Ectodermal cell (in vitro differentiated cells): ENCODE data around the gene CAMKK2.
"Not testable (repeated sequence)": the region's sequence is repeated elsewhere in the genome, so short reads cannot be mapped to it uniquely, and the experiment has no call there.

ENCODE experiments used
- H3K27ac ChIP-seq: 2 replicates; pipeline ENCODE4 v1.7.0; 2013; ENCODE audit warnings: mild to moderate bottlenecking, low read depth, low read length; ENCODE audit not compliant: insufficient read depth, poor library complexity, severe bottlenecking
- H3K27me3 ChIP-seq: 2 replicates; pipeline ENCODE4 v1.7.0; 2013; ENCODE audit warnings: mild to moderate bottlenecking, low read length; ENCODE audit not compliant: insufficient read depth, control insufficient read depth, poor library complexity, severe bottlenecking
- H3K36me3 ChIP-seq: one replicate; pipeline ENCODE4 v1.7.0; 2013; ENCODE audit warnings: low read length; ENCODE audit not compliant: control insufficient read depth, insufficient read depth
- H3K4me1 ChIP-seq: one replicate; pipeline ENCODE4 v1.7.0; 2013; ENCODE audit warnings: low read length; ENCODE audit not compliant: control insufficient read depth, insufficient read depth
- H3K4me3 ChIP-seq: 2 replicates; pipeline ENCODE4 v1.7.0; 2013; ENCODE audit warnings: low read depth, low read length, control low read depth; ENCODE audit not compliant: insufficient read depth
- H3K9me3 ChIP-seq: 2 replicates; pipeline ENCODE4 v1.7.0; 2013; ENCODE audit warnings: mild to moderate bottlenecking, low read length, moderate library complexity; ENCODE audit not compliant: control insufficient read depth
- WGBS, 2 experiments: methylation state at CpG; one replicate each; pipeline ENCODE4 v1.1.7; 2013; ENCODE audit warnings: missing lambda C conversion rate in 2 of 2; 5-methylcytosine and 5-hydroxymethylcytosine counted together

The CAMKK2 gene

DNA sequence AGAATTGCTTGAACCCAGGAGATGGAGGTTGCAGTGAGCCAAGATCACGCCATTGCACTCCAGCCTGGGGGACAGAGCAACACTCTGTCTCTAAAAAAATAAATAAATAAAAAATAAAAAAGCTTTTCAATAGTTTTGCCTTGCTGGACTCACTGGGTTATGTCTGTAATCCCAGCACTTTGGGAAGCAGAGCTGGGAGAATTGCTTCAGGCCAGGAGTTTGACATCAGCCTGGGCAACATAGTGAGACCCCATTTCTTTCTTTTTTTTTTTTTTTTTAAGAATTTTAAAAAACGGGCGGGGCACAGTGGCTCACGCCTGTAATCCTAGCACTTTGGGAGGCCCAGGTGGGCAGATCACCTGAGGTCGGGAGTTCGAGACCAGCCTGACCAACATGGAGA, 95.4 kb downstream of the CAMKK2 start:
- not testable (repeated sequence) for H3K4me1 ChIP-seq, H3K4me3 ChIP-seq, H3K9me3 ChIP-seq, H3K36me3 ChIP-seq, H3K27me3 ChIP-seq, H3K27ac ChIP-seq
- WGBS, 2 experiments: 90 to 96% methylated on average over 5 to 6 of the region's 6 CpGs

DNA sequence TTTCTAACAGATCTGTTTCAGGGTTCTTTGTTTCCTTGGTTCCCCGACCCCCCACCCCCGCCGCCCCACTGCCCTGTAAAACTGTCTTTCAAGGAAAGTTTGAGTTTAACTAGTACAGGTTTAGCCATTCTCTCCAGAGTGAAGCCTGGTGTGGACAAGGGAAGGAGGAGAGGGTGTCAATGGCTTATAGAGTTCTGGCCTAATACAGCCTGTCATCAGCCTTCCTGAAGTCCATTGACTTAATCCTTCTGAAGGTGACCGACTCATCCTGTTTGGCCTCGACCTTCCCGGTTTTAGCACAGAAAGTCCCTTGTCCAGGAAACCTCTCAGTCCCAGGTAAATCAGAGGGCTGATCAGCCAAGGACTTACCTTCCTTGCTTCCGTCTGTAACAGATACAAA, 97.6 kb downstream of the CAMKK2 start:
- H3K4me1 ChIP-seq: no peaks in the 10 kb centered on the region
- H3K27ac ChIP-seq: no peak overlapping the region
- no peaks in the 10 kb centered on the region for H3K36me3 ChIP-seq
- no peaks in the 10 kb centered on the region for H3K9me3 ChIP-seq
- no peaks in the 10 kb centered on the region for H3K27me3 ChIP-seq
- 87 to 90% methylated on average over 6 to 7 of the region's 7 CpGs for WGBS, 2 experiments
- no peak overlapping the region for H3K4me3 ChIP-seq

DNA sequence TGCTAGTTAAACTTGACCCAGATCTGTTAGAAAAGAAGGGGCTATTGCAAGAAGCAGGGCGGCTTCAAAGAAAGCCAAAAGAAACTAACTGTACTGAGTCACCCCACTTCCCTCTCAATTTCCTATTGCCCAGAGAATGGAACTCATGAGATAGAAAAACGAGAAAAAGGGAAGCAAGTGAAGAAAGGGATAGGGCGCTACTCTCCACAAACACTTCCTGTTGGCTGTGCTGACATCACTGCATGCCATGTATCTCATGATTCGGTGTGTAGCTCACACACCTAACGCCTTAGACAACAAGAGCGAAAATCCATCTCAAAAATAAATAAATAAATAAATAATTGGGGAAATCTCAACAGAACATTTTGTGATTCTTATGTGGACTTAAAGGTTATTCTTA, 99.6 kb downstream of the CAMKK2 start:
- H3K27ac ChIP-seq: no peak overlapping the region
- H3K27me3 ChIP-seq: no peaks in the 10 kb centered on the region
- WGBS, 2 experiments: 89 to 91% methylated on average over 4 of the region's 6 CpGs
- no peaks in the 10 kb centered on the region for H3K36me3 ChIP-seq
- H3K9me3 ChIP-seq: no peaks in the 10 kb centered on the region
- no peaks in the 10 kb centered on the region for H3K4me1 ChIP-seq
- no peak overlapping the region for H3K4me3 ChIP-seq

DNA sequence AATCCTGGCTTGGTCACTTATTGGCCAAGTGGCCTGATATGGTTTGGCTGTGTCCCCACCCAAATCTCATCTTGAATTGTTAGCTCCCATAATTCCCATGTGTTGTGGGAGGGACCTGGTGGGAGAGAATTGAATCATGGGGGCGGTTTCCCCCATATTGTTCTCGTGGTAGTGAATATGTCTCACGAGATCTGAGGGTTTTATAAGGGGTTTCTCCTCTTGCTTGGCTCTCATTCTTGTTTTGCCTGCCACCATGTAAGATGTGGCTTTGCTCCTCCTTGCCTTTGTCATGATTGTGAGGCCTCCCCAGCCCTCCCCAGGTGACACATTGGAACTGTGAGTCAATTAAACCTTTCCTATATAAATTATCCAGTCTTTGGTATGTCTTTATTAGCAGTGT, 105.4 kb downstream of the CAMKK2 start:
- Histone ChIP-seq H3K4me3 (no peak overlapping the region), H3K4me1 (no peaks in the 10 kb centered on the region), H3K9me3 (no peaks in the 10 kb centered on the region), H3K36me3 (no peaks in the 10 kb centered on the region), H3K27ac (no peak overlapping the region), H3K27me3 (no peaks in the 10 kb centered on the region)
- 91 to 94% methylated on average over 3 of the region's 3 CpGs for WGBS, 2 experiments

DNA sequence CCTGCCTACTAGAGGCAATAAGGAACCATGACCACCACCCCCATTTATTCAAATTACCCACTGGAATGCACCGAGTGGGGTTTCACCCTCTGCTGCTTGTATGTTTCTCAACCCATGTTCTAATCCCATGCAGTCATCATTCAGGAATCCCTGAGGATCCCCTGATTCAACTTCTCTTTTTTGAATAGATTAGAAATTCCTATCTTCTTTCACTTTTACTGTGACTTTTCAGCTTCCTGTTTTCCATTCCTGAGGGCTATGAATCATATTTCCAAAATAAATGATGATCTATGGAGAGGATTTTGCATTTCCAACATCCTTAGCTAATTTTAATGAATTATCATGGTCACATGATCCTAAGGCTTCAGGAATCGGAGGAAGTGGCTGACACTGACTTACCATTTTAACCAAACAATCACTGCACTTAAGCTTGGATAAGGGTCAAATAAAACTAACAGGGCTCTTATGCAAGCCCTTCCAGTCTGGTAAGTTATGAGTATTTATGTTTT, 105.9 kb downstream of the CAMKK2 start:
- Histone ChIP-seq H3K9me3 (no peaks in the 10 kb centered on the region), H3K4me3 (no peak overlapping the region), H3K27me3 (no peaks in the 10 kb centered on the region), H3K4me1 (no peaks in the 10 kb centered on the region), H3K36me3 (no peaks in the 10 kb centered on the region), H3K27ac (no peak overlapping the region)
- 83 to 84% methylated on average over 2 of the region's 2 CpGs for WGBS, 2 experiments

DNA sequence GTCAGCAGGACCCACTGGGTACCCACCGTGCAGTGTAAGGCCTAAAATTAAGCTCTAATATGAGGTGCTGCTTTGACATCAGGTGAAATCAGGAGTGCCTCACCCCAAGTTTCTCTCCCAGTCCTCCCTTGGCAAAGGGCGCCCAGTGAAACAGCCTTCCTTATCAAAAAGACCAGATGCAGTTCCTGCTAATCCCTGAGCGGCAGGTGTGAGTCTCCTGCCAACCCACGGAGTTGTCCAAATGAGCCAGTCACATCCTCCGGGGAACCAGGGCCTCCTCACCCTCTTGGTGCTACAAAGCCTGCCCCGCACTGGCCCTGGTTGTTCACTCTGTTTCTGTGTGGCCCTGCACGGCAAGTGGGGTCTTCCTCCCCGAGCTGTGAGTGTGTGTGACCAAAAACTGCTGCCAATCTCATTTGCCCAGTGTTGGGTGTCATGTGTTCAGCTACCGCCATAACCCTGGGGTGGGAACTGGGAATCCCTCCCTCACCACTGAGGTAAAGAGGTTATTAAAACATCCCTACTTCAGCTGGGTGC, 106.8 kb downstream of the CAMKK2 start:
- no peaks in the 10 kb centered on the region for H3K27me3 ChIP-seq
- H3K27ac ChIP-seq: no peak overlapping the region
- H3K36me3 ChIP-seq: no peaks in the 10 kb centered on the region
- WGBS, 2 experiments: 91 to 92% methylated on average over 9 of the region's 9 CpGs
- H3K4me1 ChIP-seq: no peaks in the 10 kb centered on the region
- H3K4me3 ChIP-seq: no peak overlapping the region
- H3K9me3 ChIP-seq: no peaks in the 10 kb centered on the region

DNA sequence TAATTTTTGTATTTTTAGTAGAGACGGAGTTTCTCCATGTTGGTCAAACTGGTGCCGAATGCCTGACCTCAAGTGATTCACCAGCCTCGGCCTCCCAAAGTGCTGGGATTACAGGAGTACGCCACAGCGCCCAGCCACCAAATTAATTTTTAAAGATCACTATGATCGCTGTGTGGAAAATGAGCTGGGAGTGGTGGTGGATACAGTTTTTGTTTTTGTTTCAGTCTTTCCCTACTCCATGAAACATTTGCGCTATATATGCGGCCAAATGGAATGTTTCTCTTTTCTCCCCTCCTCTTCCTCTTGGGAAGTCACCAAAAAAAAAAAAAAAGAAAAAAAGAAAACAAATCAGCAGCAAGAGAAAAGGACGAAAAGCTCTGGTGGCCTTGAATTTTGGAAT, 107.4 kb downstream of the CAMKK2 start:
- Histone ChIP-seq H3K27ac (no peak overlapping the region), H3K36me3 (no peaks in the 10 kb centered on the region), H3K9me3 (no peaks in the 10 kb centered on the region), H3K4me3 (no peak overlapping the region), H3K27me3 (no peaks in the 10 kb centered on the region), H3K4me1 (no peaks in the 10 kb centered on the region)
- 92 to 96% methylated on average over 7 to 9 of the region's 9 CpGs for WGBS, 2 experiments

DNA sequence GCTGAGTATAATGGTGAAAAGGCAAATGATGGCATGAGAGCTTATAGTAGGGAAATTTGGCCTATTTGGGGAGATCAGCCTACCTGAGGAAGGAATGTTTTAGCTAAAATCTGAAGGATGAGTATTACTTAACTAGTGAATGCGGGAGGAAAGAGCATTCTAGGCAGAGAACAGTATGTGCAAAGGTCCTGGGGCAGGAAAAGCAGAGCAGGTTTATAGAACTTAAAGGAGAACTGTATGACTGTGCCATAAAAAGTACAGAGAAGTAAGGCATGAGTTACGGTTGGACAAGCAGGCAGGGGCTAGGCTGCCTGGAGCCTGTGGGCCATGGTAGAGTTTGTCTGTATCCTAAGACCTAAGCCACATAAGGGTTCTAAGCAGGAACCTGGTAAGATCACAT, 108.3 kb downstream of the CAMKK2 start:
- Histone ChIP-seq H3K27ac (no peak overlapping the region), H3K4me3 (no peak overlapping the region), H3K36me3 (no peaks in the 10 kb centered on the region), H3K9me3 (no peaks in the 10 kb centered on the region), H3K27me3 (no peaks in the 10 kb centered on the region), H3K4me1 (no peaks in the 10 kb centered on the region)
- WGBS, 2 experiments: 90 to 94% methylated on average over 2 of the region's 2 CpGs
